ENCODE results near the gene DMXL1. TPM values are rescaled to one million over a fixed set of nuclear protein-coding genes. Genes with fewer than 3 reads are reported as not detected.

DMXL1 gene
- total and polyA plus RNA-seq, 4 experiments from 2014 or later, result 10.3 to 37.9 (median 23.5) TPM

DNA sequence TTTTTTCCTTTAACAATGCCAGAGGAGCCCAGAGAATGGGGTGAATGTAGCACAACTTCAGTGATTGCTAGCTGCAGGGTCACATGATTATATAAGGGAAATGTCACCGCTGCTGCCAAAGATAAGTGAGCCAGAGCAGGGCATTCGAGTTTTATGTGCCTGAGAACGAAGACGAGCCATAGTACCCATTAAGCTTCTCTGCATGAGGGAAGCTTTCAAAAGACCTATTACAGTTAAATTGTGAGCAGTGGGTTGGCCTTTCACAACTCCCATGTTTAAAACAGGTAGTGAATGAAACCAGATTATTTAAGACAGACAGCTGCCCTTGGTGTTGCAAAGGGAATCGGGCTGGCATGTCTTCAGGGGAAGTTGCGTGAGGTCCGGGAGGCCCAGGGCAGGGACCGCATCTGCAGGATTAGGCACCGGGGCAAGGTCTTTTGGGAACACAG is 202.5 kb downstream of the DMXL1 start:
- Mint-ChIP-seq H3K4me1 (peaks cover 65 to 98% (median 73%) of the 10 kb centered on the region in 4 donors), H3K4me3 (peak overlapping the region; percentile 82 to 100 (median 100)), H3K27ac (peak overlapping the region; percentile 90 to 99 (median 96)), H3K9me3 (peaks cover 0 to 5% (median 1%) of the 10 kb centered on the region in 8 donors), H3K36me3 (peaks cover 8 to 51% of the 10 kb centered on the region in 2 donors), H3K27me3 (peaks cover 0 to 2% of the 10 kb centered on the region in 2 donors)
- ChIA-PET CTCF (ENCODE audit: partially characterized antibody) (interaction anchor here (0.9 to 6.0 kb wide), 15 partner anchors 9 to 252 kb away, joined by 3 to 37 read pairs (median 4); partner anchors contain the start of gene DMXL1), POLR2A (ENCODE audit: partially characterized antibody) (interaction anchor here (0.7 to 16.4 kb wide), 16 partner anchors 11 to 202 kb away, joined by 3 to 357 read pairs (median 5); partner anchors contain the start of gene DMXL1)
- DNase-seq, result peak; percentile 33 to 60 (median 37)
- no peaks in the 10 kb centered on the region for H3K36me3 ChIP-seq (ENCODE audit: insufficient read depth, low read length)
- peaks cover 75% of the 10 kb centered on the region for H3K4me1 ChIP-seq (ENCODE audit: insufficient read depth, low read length)
- H3K9me3 ChIP-seq (ENCODE audit: control insufficient read depth in 1 of 2, low read length in 2 of 2), result no peaks in the 10 kb centered on the region
- intact Hi-C loops (cut with micrococcal nuclease), result no loop called here
- no peaks in the 10 kb centered on the region for H3K27me3 ChIP-seq (ENCODE audit: insufficient read depth, low read length)
- H3K27ac ChIP-seq (ENCODE audit: low read depth, low read length), result peak overlapping the region; percentile 71
- peak overlapping the region; percentile 8 to 74 for H3K4me3 ChIP-seq (ENCODE audit: low read length in 2 of 2)

DNA sequence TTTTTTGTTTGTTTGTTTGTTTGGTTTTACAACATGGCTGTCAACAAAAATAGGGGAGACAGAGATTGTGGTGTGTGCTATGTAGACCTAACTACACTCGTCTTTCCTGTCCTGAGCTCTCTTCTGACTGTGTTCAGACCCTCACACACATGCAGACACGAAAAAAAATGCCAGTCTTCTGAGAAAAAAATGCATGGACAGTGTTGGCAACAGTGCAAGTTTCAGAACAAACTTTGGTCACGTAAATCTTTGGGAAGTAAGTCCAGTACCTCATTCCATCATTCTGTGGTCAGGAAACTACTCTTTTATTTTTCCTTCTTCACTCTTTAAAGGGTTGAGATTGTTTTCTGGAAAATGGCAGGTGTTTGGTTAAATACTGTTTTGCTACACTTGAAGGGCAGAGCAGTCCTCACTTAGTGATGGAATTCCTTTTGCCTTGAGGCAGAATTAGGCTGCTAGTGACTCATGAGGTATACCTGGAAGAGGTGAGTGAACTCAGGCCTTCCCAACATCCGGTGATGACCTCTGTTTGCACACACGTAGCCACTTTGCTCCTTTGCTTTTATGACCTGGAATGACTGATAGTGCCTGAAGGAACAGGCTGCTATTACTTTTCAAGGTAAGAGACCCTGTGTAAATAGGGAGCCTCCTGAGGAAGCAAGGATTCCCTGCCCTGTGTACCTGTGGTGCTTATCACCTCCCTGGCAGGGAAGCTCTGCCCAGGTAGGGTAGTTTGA is 203.3 kb downstream of the DMXL1 start:
- Histone ChIP-seq H3K4me3 (ENCODE audit: low read length in 2 of 2) (peak overlapping the region; percentile 8 to 74), H3K9me3 (ENCODE audit: control insufficient read depth in 1 of 2, low read length in 2 of 2) (no peaks in the 10 kb centered on the region), H3K4me1 (ENCODE audit: insufficient read depth, low read length) (peaks cover 83% of the 10 kb centered on the region), H3K27ac (ENCODE audit: low read depth, low read length) (peak overlapping the region; percentile 71), H3K27me3 (ENCODE audit: insufficient read depth, low read length) (no peaks in the 10 kb centered on the region), H3K36me3 (ENCODE audit: insufficient read depth, low read length) (no peaks in the 10 kb centered on the region)
- H3K27me3 Mint-ChIP-seq, result peaks cover 0 to 2% of the 10 kb centered on the region in 2 donors
- POLR2A ChIA-PET (ENCODE audit: partially characterized antibody), result interaction anchor here (0.6 to 16.4 kb wide), 17 partner anchors 10 to 203 kb away, joined by 3 to 357 read pairs (median 5); partner anchors contain the start of gene DMXL1
- peaks cover 73 to 99% (median 81%) of the 10 kb centered on the region in 4 donors for H3K4me1 Mint-ChIP-seq
- peaks cover 6 to 52% of the 10 kb centered on the region in 2 donors for H3K36me3 Mint-ChIP-seq
- no peak for DNase-seq
- peaks cover 0 to 6% (median 1%) of the 10 kb centered on the region in 8 donors for H3K9me3 Mint-ChIP-seq
- peak overlapping the region; percentile 82 to 100 (median 100) for H3K4me3 Mint-ChIP-seq
- H3K27ac Mint-ChIP-seq, result peak overlapping the region; percentile 90 to 99 (median 96)
- intact Hi-C loops (cut with micrococcal nuclease), result loop anchor here (1.0 kb wide), 1 partner anchor 25 kb away; no protein-coding TSS in a partner anchor
- CTCF ChIA-PET (ENCODE audit: partially characterized antibody), result interaction anchor here (0.9 to 6.0 kb wide), 23 partner anchors 8 to 286 kb away, joined by 3 to 37 read pairs (median 4); partner anchors contain the start of gene DTWD2

DNA sequence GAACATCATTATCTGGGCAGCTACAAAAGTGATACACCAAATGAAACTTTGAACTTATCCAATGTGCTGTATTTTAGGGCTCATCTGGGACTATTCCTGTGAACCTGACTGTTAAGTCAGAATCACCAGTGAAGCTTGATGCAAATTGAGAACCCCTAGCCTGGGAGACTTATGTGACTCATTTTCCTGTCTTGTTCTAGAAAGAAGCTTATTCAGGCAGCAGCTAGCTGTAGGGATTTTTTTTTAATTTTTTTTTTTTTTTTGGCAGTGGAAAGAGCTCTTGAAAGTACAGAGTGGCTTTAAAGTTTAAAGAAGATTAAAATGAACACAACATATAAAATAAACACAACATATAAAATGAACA is 203.9 kb downstream of the DMXL1 start:
- H3K27me3 Mint-ChIP-seq, result peaks cover 0 to 2% of the 10 kb centered on the region in 2 donors
- Histone ChIP-seq H3K27ac (ENCODE audit: low read depth, low read length) (peak overlapping the region; percentile 71), H3K4me3 (ENCODE audit: low read length in 2 of 2) (peak overlapping the region in 1 of 2 donors; percentile 74), H3K4me1 (ENCODE audit: insufficient read depth, low read length) (peaks cover 89% of the 10 kb centered on the region), H3K36me3 (ENCODE audit: insufficient read depth, low read length) (no peaks in the 10 kb centered on the region), H3K27me3 (ENCODE audit: insufficient read depth, low read length) (no peaks in the 10 kb centered on the region), H3K9me3 (ENCODE audit: control insufficient read depth in 1 of 2, low read length in 2 of 2) (no peaks in the 10 kb centered on the region)
- peaks cover 76 to 99% (median 85%) of the 10 kb centered on the region in 4 donors for H3K4me1 Mint-ChIP-seq
- H3K36me3 Mint-ChIP-seq, result peaks cover 3 to 48% of the 10 kb centered on the region in 2 donors
- ChIA-PET CTCF (ENCODE audit: partially characterized antibody) (interaction anchor here (0.7 to 6.0 kb wide), 17 partner anchors 7 to 287 kb away, joined by 3 to 37 read pairs (median 4); partner anchors contain the start of gene DTWD2), POLR2A (ENCODE audit: partially characterized antibody) (interaction anchor here (0.6 to 16.4 kb wide), 10 partner anchors 9 to 204 kb away, joined by 3 to 357 read pairs (median 10); partner anchors contain the start of gene DMXL1)
- intact Hi-C loops (cut with micrococcal nuclease), result loop anchor here (1.0 kb wide), 1 partner anchor 25 kb away; no protein-coding TSS in a partner anchor
- DNase-seq, result peak in 1 of 5 donors; percentile 84
- peak overlapping the region; percentile 82 to 100 (median 100) for H3K4me3 Mint-ChIP-seq
- peaks cover 0 to 6% (median 1%) of the 10 kb centered on the region in 8 donors for H3K9me3 Mint-ChIP-seq
- peak overlapping the region; percentile 90 to 99 (median 96) for H3K27ac Mint-ChIP-seq

DNA sequence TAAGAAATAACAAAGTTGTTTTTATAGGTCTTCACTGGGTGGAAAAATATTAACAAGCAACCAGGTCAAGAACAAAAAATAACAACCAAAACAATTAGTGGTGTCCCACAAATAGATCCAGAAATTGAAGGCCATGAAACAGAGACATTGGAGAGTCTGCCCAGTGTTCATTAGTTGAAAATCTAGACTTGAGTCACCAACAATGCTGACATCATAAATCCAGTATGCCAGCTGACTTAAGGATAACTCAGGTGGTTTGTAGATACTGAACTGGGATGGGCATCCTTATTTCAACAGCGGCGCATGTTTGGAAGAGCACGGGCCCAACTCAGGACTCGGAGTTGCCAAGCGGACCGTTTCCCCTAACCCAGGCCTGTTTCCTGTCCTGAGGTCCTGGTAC is 204.3 kb downstream of the DMXL1 start:
- H3K27me3 ChIP-seq (ENCODE audit: insufficient read depth, low read length), result no peaks in the 10 kb centered on the region
- peak overlapping the region; percentile 71 for H3K27ac ChIP-seq (ENCODE audit: low read depth, low read length)
- no peaks in the 10 kb centered on the region for H3K9me3 ChIP-seq (ENCODE audit: control insufficient read depth in 1 of 2, low read length in 2 of 2)
- Mint-ChIP-seq H3K27me3 (peaks cover 0 to 2% of the 10 kb centered on the region in 2 donors), H3K27ac (peak overlapping the region; percentile 90 to 99 (median 96)), H3K4me3 (peak overlapping the region; percentile 82 to 100 (median 100)), H3K36me3 (peaks cover 3 to 46% of the 10 kb centered on the region in 2 donors), H3K9me3 (peaks cover 0 to 6% (median 1%) of the 10 kb centered on the region in 8 donors), H3K4me1 (peaks cover 79 to 99% (median 89%) of the 10 kb centered on the region in 4 donors)
- ChIA-PET POLR2A (ENCODE audit: partially characterized antibody) (interaction anchor here (0.7 to 16.4 kb wide), 7 partner anchors 9 to 204 kb away, joined by 3 to 357 read pairs (median 44); partner anchors contain the start of gene DMXL1), CTCF (ENCODE audit: partially characterized antibody) (interaction anchor here (0.7 to 6.0 kb wide), 16 partner anchors 8 to 287 kb away, joined by 3 to 37 read pairs (median 4); partner anchors contain the start of gene DTWD2)
- intact Hi-C loops (cut with micrococcal nuclease), result no loop called here
- no peak for DNase-seq
- H3K36me3 ChIP-seq (ENCODE audit: insufficient read depth, low read length), result no peaks in the 10 kb centered on the region
- peak overlapping the region in 1 of 2 donors; percentile 32 for H3K4me3 ChIP-seq (ENCODE audit: low read length in 2 of 2)
- peaks cover 93% of the 10 kb centered on the region for H3K4me1 ChIP-seq (ENCODE audit: insufficient read depth, low read length)

DNA sequence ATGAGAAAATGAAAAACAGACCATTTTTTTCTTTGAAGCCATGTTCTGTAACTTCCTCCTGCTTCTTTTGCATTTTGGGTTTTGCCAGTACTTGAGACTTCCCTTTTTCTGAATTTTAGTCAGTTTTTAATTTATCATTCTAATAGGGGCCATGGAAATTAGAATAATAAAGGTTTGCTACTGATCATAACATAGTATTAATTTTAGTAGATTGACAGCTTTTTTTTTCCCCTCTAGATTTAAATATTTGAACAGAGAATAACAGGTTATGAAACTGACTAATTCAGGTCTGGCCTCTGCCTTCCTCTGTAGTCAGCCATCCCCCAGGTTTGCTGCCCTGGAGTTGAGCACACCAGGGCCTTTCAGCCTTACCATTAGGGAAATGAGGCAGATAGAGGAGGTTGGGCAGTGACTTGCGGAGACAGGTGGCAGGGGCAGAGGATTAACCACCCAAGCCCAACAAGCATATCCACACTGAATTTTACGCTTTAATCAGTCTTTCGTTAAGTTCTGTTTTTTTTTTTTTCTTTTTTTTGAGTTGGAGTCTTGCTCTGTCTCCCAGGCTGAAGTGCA is 204.8 kb downstream of the DMXL1 start:
- H3K27me3 ChIP-seq (ENCODE audit: insufficient read depth, low read length), result no peaks in the 10 kb centered on the region
- H3K4me1 Mint-ChIP-seq, result peaks cover 83 to 100% (median 94%) of the 10 kb centered on the region in 4 donors
- DNase-seq, result no peak
- intact Hi-C loops (cut with micrococcal nuclease), result no loop called here
- H3K36me3 Mint-ChIP-seq, result peaks cover 3 to 50% of the 10 kb centered on the region in 2 donors
- no peaks in the 10 kb centered on the region for H3K9me3 ChIP-seq (ENCODE audit: control insufficient read depth in 1 of 2, low read length in 2 of 2)
- peaks cover 0 to 6% (median 1%) of the 10 kb centered on the region in 8 donors for H3K9me3 Mint-ChIP-seq
- ChIA-PET POLR2A (ENCODE audit: partially characterized antibody) (interaction anchor here (1.4 to 16.4 kb wide), 6 partner anchors 8 to 58 kb away, joined by 12 to 357 read pairs (median 98); no protein-coding TSS in a partner anchor), CTCF (ENCODE audit: partially characterized antibody) (interaction anchor here (1.0 to 1.6 kb wide), 7 partner anchors 9 to 136 kb away, joined by 3 to 7 read pairs (median 3); no protein-coding TSS in a partner anchor)
- peak overlapping the region; percentile 90 to 99 (median 96) for H3K27ac Mint-ChIP-seq
- peak overlapping the region; percentile 71 for H3K27ac ChIP-seq (ENCODE audit: low read depth, low read length)
- H3K4me3 ChIP-seq (ENCODE audit: low read length in 2 of 2), result peak overlapping the region in 1 of 2 donors; percentile 32
- peaks cover 98% of the 10 kb centered on the region for H3K4me1 ChIP-seq (ENCODE audit: insufficient read depth, low read length)
- H3K36me3 ChIP-seq (ENCODE audit: insufficient read depth, low read length), result no peaks in the 10 kb centered on the region
- H3K27me3 Mint-ChIP-seq, result peaks cover 0 to 2% of the 10 kb centered on the region in 2 donors
- peak overlapping the region; percentile 45 to 100 (median 100) for H3K4me3 Mint-ChIP-seq

DNA sequence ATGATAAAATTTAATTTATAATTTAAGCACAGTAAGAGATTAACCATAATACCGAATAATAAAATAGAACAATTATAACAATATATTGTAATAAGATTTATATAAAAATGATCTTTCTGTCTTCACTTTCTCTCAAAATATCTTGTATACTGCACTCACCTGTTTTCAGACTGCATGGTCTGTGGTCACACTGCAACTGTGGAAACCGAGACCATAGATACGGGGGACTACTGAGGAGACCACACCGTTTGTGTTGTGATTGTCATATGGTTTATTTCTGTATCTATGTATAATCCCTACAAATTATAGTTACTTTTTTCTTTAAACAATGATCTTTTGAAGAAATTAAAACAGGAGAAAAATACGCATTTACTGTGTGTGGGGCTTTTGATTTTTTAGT is 206.1 kb downstream of the DMXL1 start:
- H3K27me3 Mint-ChIP-seq, result peaks cover 0 to 2% of the 10 kb centered on the region in 2 donors
- peak overlapping the region in 6 of 8 donors; percentile 46 to 95 (median 84) for H3K4me3 Mint-ChIP-seq
- H3K27ac Mint-ChIP-seq, result peak overlapping the region; percentile 88 to 100 (median 95)
- Histone ChIP-seq H3K36me3 (ENCODE audit: insufficient read depth, low read length) (no peaks in the 10 kb centered on the region), H3K27me3 (ENCODE audit: insufficient read depth, low read length) (no peaks in the 10 kb centered on the region), H3K27ac (ENCODE audit: low read depth, low read length) (peak overlapping the region; percentile 48), H3K4me3 (ENCODE audit: low read length in 2 of 2) (no peak overlapping the region), H3K9me3 (ENCODE audit: control insufficient read depth in 1 of 2, low read length in 2 of 2) (no peaks in the 10 kb centered on the region), H3K4me1 (ENCODE audit: insufficient read depth, low read length) (peaks cover 99% of the 10 kb centered on the region)
- no peak for DNase-seq
- peaks cover 0 to 6% (median 1%) of the 10 kb centered on the region in 8 donors for H3K9me3 Mint-ChIP-seq
- H3K36me3 Mint-ChIP-seq, result peaks cover 14 to 61% of the 10 kb centered on the region in 2 donors
- H3K4me1 Mint-ChIP-seq, result peaks cover 83 to 100% (median 94%) of the 10 kb centered on the region in 4 donors
- CTCF ChIA-PET (ENCODE audit: partially characterized antibody), result interaction anchor here (1.4 to 2.5 kb wide), 5 partner anchors 9 to 135 kb away, joined by 3 to 10 read pairs (median 6); no protein-coding TSS in a partner anchor
- POLR2A ChIA-PET (ENCODE audit: partially characterized antibody), result interaction anchor here (1.5 to 16.4 kb wide), 7 partner anchors 10 to 206 kb away, joined by 3 to 357 read pairs (median 14); partner anchors contain the start of genes DMXL1 and TNFAIP8
- intact Hi-C loops (cut with micrococcal nuclease), result no loop called here
